Embryonic facial prominence (tissue), 1 donor: ENCODE measurements around the gene SEPTIN11.
A peak's percentile ranks its signal among the peaks of the same experiment; 100 is the strongest.

Experiments
- DNase-seq: peaks from one replicate; pipeline ENCODE4 v3.0.0-alpha.2; 2016; ENCODE audit errors: extremely low spot score

Gene SEPTIN11

GRCh38 chr4:76949276-76950051 is at the start of gene SEPTIN11:
Gene SEPTIN11, plus strand, starts transcription at chr4:76949752. Its CDS starts 152 bp downstream, at chr4:76949904.
- DNase-seq, result peak; percentile 84

DNA sequence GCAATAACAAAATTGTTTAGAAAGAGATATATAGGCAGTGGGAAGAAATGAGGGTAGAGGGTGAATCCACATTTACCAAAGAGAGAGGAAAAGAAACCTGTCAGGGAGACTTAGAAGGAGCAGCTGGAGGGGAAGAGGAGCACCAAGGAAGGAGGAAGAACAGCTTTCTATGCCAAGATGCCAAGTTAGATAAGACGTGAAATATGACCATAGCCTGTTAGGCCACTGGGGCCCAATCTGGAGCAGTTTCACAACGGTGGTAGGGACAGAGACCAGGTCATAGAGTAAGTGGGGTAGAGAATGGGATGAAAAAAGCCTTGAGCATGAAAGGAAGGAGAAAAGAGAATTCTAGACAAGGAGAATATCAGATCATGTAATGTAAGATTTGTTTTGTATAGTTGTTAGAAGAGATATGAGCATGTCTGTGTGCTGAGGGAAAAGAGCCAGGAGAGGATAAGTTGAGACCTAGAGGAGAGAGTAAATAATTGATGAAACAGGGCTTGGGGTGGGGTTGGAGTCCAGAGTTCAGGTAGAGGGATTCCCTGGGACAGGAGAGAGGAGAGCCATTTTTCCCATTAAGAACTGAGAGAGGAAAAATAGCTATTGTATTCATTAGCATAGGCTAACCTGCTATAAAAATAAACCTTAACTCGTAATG is 47.2 kb upstream of the SEPTIN11 start:
- no peak for DNase-seq

GRCh38 chr4:76904646-76905190 is 44.8 kb upstream of the SEPTIN11 start:
- DNase-seq, result no peak

DNA sequence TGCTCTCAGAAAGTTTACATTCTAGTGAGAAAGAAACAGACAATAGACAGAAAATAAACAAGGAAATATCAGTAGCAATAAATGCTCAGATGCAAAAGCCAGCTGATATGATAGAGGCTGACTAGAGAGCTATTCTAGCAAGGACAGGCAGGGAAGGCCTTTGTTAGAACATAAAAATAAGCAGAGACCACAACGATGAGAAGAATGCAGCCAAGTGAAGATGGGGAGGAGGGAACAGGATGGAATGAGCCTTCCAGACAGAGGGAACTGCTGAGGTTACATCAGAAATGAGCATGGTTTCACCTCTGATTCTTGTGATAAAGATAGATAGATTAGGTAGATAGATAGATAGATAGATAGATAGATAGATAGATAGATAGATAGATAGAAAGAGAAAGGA is 44.0 kb upstream of the SEPTIN11 start:
- no peak for DNase-seq

GRCh38 chr4:76909711-76910110 is 39.8 kb upstream of the SEPTIN11 start:
- no peak for DNase-seq

GRCh38 chr4:76920715-76921114 is 28.8 kb upstream of the SEPTIN11 start:
- no peak for DNase-seq

DNA sequence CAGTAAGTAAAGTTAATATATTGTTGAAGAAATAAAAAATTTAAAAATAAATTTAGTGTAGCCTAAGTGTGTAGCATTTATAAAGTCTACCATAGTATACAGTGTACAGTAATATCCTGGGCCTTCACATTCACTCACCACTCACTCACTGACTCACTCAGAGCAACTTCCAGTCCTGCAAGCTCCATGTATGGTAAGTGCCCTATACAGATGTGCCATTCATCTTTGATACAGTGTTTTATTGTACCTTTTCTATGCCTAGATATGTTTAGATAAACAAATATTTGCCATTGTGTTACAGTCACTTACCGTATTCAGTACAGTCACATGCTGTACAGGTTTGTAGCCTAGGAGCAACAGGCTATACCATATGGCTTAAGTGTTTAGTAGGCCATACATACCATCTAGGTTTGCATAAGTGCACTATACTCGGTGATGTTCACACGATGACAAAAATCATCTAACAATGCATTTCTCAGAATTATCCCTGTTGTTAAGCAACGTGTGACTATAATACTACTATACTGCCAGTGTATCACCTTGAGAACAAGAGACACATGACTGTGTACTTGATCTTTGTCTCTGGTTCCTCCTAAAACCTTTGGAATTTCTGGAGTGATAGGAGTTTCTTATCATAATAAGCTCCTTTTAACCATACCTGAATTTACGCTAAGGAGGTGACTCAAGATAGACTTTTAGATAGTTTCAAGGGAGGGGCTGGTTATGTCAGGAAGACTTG is 25.8 kb upstream of the SEPTIN11 start:
- no peak for DNase-seq

DNA sequence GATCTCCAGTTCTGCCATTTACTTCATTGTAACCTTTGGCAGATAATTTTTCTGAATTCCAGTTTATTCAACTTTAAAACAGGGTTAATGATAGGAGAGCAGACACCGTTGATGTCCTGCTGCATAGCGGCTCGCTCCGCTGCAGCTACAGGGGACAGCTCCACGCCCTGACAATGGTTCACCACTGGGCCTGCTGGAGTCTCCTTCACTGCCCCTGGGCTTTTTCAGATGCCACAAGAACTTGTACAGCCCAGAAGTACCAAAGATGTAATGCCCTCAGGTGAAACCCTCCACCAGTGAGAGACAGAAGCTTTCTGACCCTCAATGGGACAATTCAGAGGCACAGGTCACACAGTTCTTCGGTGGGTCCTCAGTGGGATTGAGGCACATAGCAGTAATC is 22.7 kb upstream of the SEPTIN11 start:
- no peak for DNase-seq

GRCh38 chr4:76930685-76931084 is 18.9 kb upstream of the SEPTIN11 start:
- DNase-seq, result no peak

DNA sequence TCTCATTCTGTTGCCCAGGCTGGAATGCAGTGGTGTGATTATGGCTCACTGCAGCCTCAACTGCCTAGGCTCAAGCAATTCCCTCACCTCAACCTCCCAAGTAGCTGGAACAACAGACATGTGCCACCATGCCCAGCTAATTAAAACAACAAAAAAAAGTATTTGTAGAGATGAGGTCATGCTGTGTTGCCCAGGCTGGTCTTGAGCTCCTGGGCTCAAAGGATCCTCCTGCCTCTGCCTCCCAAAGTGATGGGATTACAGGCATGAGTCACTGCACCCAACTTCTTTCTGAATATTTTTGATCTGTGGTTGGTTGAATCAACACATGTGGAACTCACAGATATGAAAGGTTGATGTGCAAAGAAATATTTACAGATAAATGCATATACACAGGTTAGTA is 18.5 kb upstream of the SEPTIN11 start:
- no peak for DNase-seq

DNA sequence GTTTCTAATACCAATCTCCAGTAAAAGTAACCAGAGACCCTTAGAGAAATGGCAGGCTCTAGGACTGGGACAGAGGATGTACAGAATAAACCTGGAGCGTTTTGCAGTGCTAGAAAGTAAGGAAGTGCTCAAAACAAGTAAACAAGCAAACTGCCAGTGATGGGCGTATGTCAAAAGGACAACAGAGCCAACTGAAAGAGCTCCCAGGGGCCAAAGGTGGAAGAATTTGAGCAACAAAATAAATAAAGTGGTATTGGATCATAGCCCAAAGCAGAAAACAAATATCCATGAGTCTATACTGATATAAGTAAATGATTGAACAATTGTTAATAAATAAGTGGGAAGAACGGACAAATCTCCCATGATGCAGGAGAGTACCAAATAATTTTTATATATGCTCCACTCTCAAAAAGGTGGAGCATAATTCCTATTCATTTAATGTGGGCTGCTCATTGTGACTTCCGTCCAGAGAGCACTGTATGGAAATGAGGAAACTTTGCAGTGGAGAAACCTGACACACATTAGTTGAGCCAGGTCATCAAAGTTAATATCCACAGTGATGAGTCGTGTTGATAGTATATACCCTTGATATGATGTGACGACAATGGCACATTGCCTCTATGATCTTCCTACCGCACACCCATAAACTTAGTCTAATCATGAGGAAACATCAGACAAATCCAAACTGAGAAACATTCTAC is 17.8 kb upstream of the SEPTIN11 start:
- no peak for DNase-seq

DNA sequence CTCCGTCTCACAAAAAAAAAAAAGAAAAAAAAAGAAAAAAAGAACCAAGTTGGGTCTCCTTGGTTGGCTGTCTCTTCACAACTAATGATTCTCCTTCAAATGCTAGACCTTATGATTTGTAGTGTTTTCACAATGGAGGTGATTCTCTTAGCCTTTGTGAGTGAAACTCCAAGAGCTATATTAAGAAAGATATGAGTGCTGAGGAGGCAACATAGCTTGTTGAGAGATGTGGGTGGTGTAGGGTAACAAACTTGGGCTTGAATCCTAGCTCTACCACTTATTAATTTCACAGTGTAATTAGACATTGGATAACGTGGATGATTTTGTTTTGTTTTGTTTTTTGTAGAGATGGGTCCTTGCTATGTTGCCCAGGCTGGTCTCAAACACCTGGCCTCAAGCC is 10.4 kb upstream of the SEPTIN11 start:
- DNase-seq, result no peak

- no peak for DNase-seq
Measured at GRCh38 chr4:76943129-76943620, 6.4 kb upstream of the SEPTIN11 start.

DNA sequence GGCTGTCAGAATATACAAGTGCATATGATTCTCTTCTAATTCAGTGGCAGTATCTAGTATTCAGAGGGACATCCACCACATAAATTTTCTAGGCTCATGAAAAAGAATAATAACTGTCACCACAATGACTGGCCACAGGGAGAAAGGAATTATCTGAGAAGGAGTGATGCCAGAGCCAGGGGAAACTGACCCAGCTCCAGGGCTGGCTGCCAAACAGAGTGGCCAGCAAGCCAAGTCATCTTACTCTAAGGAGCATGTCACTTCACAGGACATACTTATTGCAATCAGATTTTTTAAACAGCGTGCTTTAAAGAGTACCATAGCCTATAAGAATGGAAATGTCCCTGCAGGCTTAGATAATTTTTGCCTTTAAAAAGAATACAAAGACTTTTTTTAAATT is 5.8 kb upstream of the SEPTIN11 start:
- no peak for DNase-seq

DNA sequence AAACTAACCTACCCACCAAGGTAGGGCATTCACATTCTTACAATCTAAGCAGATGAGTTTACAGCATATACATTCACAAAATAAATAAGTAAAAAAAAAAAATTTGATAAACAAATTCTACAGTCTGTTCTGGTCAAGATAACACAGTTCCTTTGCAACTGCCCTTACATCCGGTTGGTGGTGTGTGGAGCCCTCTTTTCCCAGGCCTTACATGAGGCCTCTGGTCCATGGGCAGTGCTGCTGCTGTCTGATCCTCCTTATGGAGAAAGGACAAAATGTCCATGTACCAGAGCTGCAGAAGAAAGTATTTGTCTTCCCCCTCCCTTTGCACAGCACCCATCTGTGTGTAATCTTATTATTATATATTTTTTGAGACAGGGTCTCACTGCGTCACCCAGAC is 2.2 kb upstream of the SEPTIN11 start:
- no peak for DNase-seq

- DNase-seq, result peak; percentile 54
Measured at GRCh38 chr4:76948443-76949275, 893 bp upstream of the SEPTIN11 start.

DNA sequence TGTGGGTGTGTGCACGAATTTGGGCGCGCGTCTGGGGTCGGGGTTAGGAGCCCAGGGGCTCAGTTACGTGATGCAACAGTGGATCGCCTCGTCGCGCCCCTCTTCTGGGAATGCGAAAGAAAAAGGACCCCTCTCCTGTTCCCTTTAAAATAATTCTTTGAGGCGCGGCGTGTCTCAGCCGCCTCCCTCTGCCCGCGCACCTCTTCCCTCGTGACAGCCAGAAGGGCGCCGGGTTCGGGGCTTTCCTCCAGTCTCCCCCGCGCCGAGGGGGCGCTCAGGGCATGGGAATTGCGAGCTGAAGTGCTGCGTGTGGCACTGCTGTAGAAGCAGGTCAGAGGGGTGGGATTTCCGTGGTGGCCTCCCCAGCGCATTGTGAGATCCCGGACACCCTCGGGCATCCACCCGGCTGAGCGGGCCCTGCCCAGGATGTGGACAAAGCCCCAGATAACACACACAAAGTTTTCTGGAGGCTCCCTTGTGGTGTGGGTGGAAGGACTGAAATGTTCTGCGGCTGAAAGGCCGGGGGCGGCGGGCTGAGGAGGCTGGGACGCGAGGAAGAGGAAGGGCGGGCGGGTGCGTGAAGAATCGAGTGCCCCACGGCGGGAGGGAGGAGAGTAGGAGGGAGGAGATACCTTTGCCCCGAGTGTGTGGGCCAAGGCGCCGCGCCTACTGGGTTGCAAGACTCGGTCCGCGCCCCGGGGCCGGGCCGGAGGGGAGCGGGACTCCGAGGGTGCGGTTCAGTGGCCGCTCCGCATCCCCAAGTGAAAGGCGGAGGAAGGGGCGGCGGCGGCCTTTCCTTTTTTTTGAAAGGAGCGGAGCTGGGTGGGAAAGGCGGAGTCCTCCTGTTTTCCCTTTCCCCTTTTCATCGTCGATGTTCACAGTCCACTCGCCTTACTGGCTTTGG is 752 bp downstream of the SEPTIN11 start:
- DNase-seq, result no peak

- no peak for DNase-seq
Measured at GRCh38 chr4:76950956-76951671, 1.6 kb downstream of the SEPTIN11 start.

DNA sequence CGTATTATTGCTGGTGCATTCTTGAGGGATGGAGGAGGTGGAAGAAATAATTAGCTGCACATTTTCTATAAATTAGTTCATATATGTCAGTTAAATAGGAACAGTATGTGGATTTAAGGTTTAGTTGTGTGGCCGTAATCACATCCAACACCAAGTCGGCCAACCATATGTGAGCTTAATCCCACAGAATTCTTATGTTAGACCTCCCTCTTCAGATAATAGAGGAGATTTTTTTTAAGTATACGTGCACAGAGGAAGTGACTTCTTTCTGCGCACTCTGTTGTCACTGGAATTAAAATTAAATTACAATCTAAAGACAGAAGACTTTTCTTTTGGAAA is 2.1 kb downstream of the SEPTIN11 start:
- no peak for DNase-seq
